ENCODE data around the gene TRIM52. TPM values are rescaled to one million over a fixed set of nuclear protein-coding genes. Genes with fewer than 3 reads are reported as not detected.

TRIM52 gene
- total and polyA plus RNA-seq, 2 of the 13 experiments (the other 11 are each of a cell fraction or from before 2014, with no cell fraction given): 7.2 to 11.6 TPM

DNA sequence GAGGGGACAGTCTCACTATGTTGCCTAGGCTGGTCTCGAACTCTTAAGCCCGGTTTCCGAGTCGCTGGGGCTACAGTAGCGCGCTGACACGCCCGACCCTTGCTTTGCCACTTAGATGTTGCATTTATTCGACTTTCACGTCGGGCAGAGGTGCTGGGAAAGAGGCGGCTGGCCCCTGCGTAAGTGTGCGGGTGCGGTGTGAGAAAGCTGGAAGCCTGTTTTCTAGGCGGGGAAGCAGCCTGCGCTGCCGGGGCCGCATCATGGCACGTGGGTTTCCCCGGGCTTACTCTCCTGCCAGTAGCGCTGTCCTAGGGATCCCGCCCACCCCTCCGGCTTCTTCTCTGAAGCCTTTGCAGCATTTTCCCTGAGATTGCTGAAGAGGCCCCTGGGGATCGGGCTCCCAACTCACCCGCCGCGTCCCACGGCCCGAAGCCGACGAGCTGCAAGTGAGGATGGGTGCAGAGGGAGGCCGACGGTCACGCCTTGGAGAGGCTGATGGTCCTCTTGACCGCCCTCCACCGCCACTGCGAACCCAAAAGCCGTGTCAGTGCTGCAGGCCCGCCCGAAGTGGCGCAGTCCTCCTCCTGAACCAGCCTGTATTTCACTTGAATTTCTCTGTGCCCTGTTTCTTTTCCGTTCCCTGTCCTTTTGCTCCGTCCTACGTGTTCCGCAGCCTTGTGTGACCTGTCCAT lies 43.7 kb downstream of the TRIM52 start (continued):
- TF ChIP-seq ARID5B (CRISPR knock-in tag; IDR thresholded peaks at IDR 0.05): 0 out of 2 replicates have a peak, but pooled peaks have one; percentile 6
- TF ChIP-seq, protein P1, sequence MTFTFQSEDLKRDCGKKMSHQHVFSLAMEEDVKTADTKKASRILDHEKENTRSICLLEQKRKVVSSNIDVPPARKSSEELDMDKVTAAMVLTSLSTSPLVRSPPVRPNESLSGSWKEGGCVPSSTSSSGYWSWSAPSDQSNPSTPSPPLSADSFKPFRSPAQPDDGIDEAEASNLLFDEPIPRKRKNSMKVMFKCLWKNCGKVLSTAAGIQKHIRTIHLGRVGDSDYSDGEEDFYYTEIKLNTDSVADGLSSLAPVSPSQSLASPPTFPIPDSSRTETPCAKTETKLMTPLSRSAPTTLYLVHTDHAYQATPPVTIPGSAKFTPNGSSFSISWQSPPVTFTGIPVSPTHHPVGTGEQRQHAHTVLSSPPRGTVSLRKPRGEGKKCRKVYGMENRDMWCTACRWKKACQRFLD (CRISPR knock-in tag; IDR thresholded peaks at IDR 0.05; ENCODE audit: borderline replicate concordance): no peak
- no peak for TF ChIP-seq IRF9 (CRISPR knock-in tag; IDR thresholded peaks at IDR 0.05; ENCODE audit: borderline replicate concordance)
- no peak for TF ChIP-seq ELF1 (CRISPR knock-in tag; IDR thresholded peaks at IDR 0.05)
- TF ChIP-seq HMGA1 (CRISPR knock-in tag; conservative IDR thresholded peaks at IDR 0.05): no peak
- TF ChIP-seq ZNF160 (CRISPR knock-in tag; IDR thresholded peaks at IDR 0.05): peak; percentile 44; the same call in 1 of the 2 replicates
- peak; percentile 82; the same call in 1 of the 2 replicates for TF ChIP-seq KDM5B (CRISPR knock-in tag; IDR thresholded peaks at IDR 0.05; ENCODE audit: borderline replicate concordance)
- TF ChIP-seq MTA1 (CRISPR knock-in tag; IDR thresholded peaks at IDR 0.05; ENCODE audit: borderline replicate concordance): peak; percentile 67; the same call in 1 of the 2 replicates
- no peak for TF ChIP-seq NPAS2 (CRISPR knock-in tag; IDR thresholded peaks at IDR 0.05; ENCODE audit: borderline replicate concordance)
- no peak for TF ChIP-seq CBX5 (CRISPR knock-in tag; IDR thresholded peaks at IDR 0.05; ENCODE audit: borderline replicate concordance)
- TF ChIP-seq ZKSCAN1 (IDR thresholded peaks at IDR 0.05; ENCODE audit: low read length): no peak
- TF ChIP-seq ZNF205 (CRISPR knock-in tag; IDR thresholded peaks at IDR 0.05): no peak
- 0 out of 2 replicates have a peak, but pooled peaks have one; percentile 29 for TF ChIP-seq ZNF800 (CRISPR knock-in tag; IDR thresholded peaks at IDR 0.05)
- TF ChIP-seq NFYB (CRISPR knock-in tag; IDR thresholded peaks at IDR 0.05): no peak
- TF ChIP-seq ZNF260 (CRISPR knock-in tag; IDR thresholded peaks at IDR 0.05; ENCODE audit: borderline replicate concordance, low read depth): no peak
- peak; percentile 81; the same call in 1 of the 2 replicates for TF ChIP-seq MXD1 (CRISPR knock-in tag; IDR thresholded peaks at IDR 0.05)
- TF ChIP-seq UBTF (CRISPR knock-in tag; IDR thresholded peaks at IDR 0.05): 0 out of 2 replicates have a peak, but pooled peaks have one; percentile 47

Measured in HepG2 (cell line).